B cell (primary cell): Measurements from ENCODE around the gene PYGO2.

Source experiments
- EZH2 ChIP-seq: IDR thresholded peaks from 2 replicates; pipeline ENCODE4 v1.6.1; 2012; ENCODE audit warnings: borderline replicate concordance, low read depth, mild to moderate bottlenecking, moderate library complexity, low read length; ENCODE audit not compliant: insufficient read depth, poor library complexity, severe bottlenecking
- TF ChIP-seq, protein P1 (sequence below): fragments of 200-600 bp; IDR thresholded peaks from one replicate; pipeline ENCODE4 v1.8.0; 2022; ENCODE audit warnings: antibody characterized with exemption, mild to moderate bottlenecking

DNA sequence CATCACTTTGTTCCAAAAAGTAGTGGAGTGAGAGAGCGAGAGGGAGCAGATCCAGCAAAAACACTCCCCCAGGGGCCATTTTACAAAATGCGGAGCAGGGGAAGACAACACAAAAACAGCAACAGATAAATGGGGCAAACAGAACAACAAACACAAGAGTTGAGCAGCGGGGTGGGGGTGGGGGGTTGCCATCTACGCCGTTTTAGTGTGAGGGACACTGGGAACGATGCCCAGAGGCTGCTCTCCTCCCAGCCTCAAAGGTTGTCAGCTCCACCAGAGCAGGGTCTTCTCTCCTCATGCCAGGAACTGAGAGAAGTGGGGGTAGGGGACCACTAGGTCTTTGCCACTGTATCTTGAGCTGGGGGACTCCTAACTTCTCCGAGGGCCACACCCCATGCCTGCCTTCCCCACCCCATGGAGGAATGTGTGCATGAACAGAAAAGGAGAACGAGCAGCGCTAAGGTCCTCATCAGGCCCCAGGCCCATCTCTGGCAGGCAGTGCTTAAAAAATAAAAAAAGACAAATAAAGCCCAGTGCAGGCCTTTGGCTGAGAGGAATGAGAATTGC lies 4.4 kb downstream of the PYGO2 start:
- TF ChIP-seq, protein P1, sequence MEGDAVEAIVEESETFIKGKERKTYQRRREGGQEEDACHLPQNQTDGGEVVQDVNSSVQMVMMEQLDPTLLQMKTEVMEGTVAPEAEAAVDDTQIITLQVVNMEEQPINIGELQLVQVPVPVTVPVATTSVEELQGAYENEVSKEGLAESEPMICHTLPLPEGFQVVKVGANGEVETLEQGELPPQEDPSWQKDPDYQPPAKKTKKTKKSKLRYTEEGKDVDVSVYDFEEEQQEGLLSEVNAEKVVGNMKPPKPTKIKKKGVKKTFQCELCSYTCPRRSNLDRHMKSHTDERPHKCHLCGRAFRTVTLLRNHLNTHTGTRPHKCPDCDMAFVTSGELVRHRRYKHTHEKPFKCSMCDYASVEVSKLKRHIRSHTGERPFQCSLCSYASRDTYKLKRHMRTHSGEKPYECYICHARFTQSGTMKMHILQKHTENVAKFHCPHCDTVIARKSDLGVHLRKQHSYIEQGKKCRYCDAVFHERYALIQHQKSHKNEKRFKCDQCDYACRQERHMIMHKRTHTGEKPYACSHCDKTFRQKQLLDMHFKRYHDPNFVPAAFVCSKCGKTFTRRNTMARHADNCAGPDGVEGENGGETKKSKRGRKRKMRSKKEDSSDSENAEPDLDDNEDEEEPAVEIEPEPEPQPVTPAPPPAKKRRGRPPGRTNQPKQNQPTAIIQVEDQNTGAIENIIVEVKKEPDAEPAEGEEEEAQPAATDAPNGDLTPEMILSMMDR: no peak
- no peak for TF ChIP-seq EZH2
